Activated CD4-positive, alpha-beta T cell treated with anti-CD3 and anti-CD28 coated beads, Interleukin-2, amount 50 U/mL, for 1 hour (primary cell): ENCODE data around the gene FAM168B.

Source experiments
- DNase-seq: peaks from one replicate; pipeline ENCODE4 v3.0.0-alpha.2; 2020

FAM168B gene

GRCh38 chr2:131016826-131017741, 76.2 kb downstream of the FAM168B start:
- no peak for DNase-seq

- no peak for DNase-seq
Observed at GRCh38 chr2:131015764-131016163, 77.5 kb downstream of the FAM168B start.

DNA sequence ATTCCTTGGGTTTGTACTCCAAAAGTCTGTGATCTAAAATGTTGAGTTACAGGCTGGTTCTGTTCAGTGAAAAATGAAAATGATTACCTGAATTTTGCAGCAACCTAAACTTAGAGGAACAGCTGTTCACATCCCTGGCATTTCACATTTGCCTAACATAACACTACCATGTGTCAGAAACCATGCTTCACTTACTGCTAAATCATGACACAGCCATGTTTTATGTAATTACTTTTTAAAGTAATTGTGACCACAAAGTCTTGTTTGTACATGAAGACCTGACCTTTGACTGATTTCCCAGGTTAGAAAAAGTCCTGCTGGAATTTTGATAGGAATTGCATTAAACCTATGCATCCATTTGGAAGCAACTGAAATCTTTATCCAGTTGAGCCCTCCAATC, 79.1 kb downstream of the FAM168B start:
- DNase-seq: no peak

GRCh38 chr2:131011486-131011885, 81.8 kb downstream of the FAM168B start:
- no peak for DNase-seq

DNA sequence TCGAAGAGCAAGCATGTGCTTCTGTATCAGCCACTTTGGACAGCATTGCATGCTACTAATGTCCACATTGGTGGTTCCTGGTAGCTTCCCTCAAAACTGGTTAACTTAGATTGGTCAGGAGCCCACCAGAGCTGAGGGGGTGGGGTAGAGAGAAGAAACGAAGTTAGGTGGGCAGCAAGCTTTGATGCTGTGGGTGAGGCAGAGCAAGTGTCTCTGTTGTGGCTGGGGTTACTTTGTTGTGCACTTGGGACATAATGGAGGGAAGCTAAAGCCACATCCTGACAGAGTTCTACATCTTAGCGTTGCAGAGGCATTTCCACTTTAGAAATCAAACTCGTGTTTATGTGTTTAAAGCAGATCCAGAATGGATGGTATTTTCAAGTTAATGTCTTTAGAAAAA, 82.7 kb downstream of the FAM168B start:
- DNase-seq: no peak

DNA sequence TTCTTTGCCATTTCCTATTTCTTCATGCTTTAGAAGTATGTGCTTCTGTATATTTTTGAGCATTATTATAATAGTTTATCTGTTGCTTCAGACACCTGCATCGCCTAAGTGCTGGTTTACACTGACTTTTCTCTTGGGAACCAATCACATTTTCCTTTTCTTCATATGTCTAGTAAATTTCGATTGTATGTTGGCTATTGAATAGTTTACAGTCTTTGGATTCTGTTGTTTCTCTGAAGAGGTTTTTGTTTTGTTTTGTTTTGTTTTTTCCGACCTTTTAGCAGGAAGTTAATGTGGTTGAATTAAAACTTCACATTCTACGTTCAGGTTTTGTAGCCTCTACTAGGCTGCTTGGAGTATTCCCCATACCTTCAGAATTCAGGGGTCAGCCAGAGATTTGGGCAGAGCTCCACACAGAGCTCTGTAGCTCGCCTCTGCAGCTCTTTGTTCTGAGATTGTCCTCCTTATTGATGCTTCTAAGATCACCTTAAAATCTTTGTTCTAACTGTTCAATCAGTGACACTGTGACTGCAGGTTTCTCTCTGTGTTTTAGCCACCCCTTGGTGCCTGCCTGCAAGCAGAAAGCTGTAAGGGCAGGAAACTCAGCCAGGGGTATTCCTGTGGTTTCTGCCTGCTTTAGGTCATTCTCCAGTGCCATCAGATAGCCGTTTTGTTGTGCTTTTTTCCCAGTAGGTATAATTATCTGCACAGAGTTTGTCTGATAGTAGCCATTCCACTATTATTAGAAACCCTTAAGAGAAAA, 83.4 kb downstream of the FAM168B start:
- DNase-seq: no peak

DNA sequence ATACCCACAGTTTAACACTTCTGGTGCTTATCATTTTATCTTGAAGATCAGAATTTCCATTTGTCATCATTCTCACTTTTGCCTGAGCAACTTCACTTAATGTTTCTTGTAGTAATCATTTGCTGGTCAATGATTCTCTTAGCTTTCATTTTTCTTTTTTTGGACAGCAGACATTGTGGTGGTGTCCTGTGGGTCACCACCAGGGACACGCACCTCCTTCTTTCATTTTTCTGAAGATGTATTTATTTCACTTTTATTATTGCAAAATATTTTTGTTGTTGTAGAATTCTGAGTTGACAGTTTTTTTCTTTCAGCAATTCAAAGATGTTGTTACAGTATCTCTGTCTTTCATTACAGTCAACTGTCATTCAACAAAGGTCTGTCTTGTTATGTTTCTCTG, 84.3 kb downstream of the FAM168B start:
- DNase-seq: no peak

GRCh38 chr2:131006561-131006960, 86.7 kb downstream of the FAM168B start:
- no peak for DNase-seq

DNA sequence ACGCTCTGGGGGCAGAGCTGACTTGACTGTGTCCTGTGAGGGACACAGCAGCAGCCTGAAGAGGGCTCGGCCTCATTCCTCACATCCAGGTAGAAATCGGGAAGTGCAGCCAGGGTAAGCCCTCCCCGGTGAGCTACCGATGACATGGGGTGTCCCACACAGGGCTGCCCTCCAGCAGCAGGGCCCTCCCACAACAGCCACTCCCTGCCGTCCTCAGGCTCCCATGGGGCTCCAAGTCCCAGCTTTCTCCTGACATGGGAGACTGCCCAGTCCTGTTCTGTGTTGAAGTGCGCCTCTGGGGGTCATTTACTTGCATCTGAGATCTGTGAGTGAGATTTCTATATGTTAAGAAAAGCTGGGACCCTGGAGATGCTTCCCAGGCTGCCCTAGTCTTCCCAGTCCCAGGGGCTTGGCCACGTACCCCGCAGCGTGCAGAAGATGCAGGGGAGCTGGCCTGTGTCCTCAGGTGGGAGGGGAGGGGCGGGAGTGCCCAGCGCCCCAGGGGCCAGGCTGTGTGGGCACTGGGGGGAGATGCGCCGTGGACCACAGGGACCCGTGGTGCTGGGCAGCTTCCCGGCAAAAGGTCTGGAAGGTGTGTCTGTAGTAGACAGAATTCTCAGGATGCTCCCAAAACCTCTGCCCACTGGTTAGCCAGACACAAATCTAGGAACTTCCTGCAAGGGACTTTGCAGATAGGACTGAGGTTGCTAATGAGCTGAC, 87.9 kb downstream of the FAM168B start:
- DNase-seq: no peak

GRCh38 chr2:131004446-131005209, 88.6 kb downstream of the FAM168B start:
- no peak for DNase-seq

DNA sequence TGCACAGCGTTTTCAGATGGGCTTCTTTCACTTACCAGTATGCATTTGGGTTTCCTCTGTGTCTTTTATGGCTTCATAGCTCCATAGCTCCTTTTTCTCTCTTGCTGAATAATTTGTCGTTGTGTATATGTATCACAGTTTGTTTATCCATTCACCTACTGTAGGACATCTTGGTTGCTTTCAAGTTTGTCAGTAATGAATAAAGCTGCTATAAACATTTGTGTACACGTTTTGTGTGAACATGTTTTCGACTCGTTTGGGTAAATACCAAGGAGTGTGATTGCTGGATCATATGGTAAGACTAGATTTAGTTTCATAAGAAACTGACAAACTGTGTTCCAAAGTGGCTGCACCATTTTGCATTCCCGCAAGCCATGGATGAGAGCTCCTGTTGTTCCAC, 94.7 kb downstream of the FAM168B start:
- DNase-seq: no peak
